GM12892 (cell line): Measurements from ENCODE around the gene NUP37.
"Not testable (repeated sequence)": the region's sequence is repeated elsewhere in the genome, so short reads cannot be mapped to it uniquely, and the experiment has no call there.

Experiments
- POLR2A ChIP-seq: IDR thresholded peaks from 2 replicates; pipeline ENCODE4 v1.6.1; 2011; ENCODE audit warnings: low read depth, low read length, control low read depth
- POLR2AphosphoS5 ChIP-seq: IDR thresholded peaks from 2 replicates; pipeline ENCODE4 v1.6.1; 2011; ENCODE audit warnings: low read depth, low read length, control low read depth

- not testable (repeated sequence) for TF ChIP-seq POLR2AphosphoS5, POLR2A
These were observed 47.8 kb downstream of the NUP37 start for GRCh38 chr12:102072092-102072491.
